Stimulated activated naive CD8-positive, alpha-beta T cell treated with anti-CD3 and anti-CD28 coated beads, Interleukin-15, Interleukin-2, amounts not matched to agents 100 ng/mL and 50 ng/mL, for 24 hours (primary cell): ENCODE data around the gene OR4E1.
"Not testable (repeated sequence)": the region's sequence is repeated elsewhere in the genome, so short reads cannot be mapped to it uniquely, and the experiment has no call there.

Experiments used
- H3K27ac Mint-ChIP-seq: one replicate; pipeline ENCODE4 v1.8.0; 2021; ENCODE audit warnings: mild to moderate bottlenecking, mixed read lengths
- H3K27me3 Mint-ChIP-seq: one replicate; pipeline ENCODE4 v1.8.0; 2021; ENCODE audit warnings: mixed read lengths
- H3K36me3 Mint-ChIP-seq: one replicate; pipeline ENCODE4 v1.8.0; 2021; ENCODE audit warnings: low read depth, mixed read lengths
- H3K4me1 Mint-ChIP-seq: one replicate; pipeline ENCODE4 v1.8.0; 2021; ENCODE audit warnings: low read depth, mixed read lengths
- H3K4me3 Mint-ChIP-seq: one replicate; pipeline ENCODE4 v1.8.0; 2021; ENCODE audit warnings: mild to moderate bottlenecking, mixed read lengths
- H3K9me3 Mint-ChIP-seq: one replicate; pipeline ENCODE4 v1.8.0; 2021; ENCODE audit warnings: mixed read lengths

OR4E1 gene

DNA sequence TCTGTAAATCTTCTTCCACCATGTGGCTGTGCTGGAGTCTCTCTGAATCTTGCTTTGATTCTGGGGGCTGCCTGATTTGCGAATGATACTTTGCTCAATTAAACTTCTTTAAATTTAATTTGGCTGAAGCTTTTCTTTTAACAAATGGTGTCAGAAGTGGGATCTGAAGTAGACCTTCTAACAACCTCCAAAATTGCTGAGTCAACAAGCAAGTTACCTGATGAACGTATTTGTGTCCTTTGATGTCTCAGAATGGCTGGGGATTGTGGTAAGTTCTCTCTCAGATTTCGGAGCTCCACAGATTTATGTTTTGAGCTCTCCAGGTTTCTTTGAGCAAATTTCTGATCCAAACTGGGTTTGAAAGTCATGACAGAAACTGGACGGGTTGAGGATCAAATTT lies 1.9 kb upstream of the OR4E1 start:
- Mint-ChIP-seq H3K9me3 (no peaks in the 10 kb centered on the region), H3K4me3 (no peak overlapping the region), H3K4me1 (no peaks in the 10 kb centered on the region), H3K27me3 (peaks cover 21% of the 10 kb centered on the region), H3K27ac (no peak overlapping the region), H3K36me3 (no peaks in the 10 kb centered on the region)

DNA sequence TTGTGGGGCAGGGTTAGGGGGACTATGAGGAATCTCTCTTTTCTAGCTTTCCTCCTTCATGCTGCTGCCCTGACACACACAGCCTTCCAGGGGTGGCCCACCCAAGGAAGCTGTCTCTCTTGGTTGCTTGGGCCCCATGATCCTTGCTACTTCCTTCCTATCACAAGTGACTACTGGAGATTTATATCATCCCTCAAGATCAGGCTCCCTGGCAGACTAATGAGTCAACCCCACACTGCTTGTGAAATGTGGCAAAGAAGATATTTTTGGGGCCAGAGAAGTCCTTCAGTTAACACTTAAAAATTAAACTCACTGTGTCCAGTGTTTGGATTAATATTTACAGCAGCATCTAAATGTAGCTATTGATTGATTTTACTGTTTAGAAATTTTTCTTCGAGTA lies 1.5 kb downstream of the OR4E1 start:
- Mint-ChIP-seq H3K4me1 (no peaks in the 10 kb centered on the region), H3K9me3 (no peaks in the 10 kb centered on the region), H3K4me3 (no peak overlapping the region), H3K27ac (no peak overlapping the region), H3K36me3 (no peaks in the 10 kb centered on the region), H3K27me3 (peaks cover 32% of the 10 kb centered on the region)

DNA sequence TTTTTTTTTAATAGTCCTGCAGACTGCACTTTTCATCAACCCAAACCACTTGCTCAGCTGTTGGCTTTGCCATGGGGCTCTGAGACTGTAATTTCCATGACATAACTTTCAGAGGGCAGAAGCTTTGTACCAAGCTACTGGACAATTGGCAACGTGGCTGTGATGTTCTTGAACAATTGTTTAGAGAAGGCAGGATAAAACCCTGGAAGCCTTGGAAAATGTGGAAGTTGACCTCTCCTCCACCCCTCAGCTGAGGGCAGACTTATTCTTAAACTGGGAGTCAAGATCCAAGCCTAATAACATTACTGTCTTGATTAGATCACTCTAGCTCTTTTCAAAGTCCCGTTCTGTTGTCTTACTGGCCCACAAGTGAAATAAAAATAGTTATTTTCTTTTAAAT lies 2.2 kb downstream of the OR4E1 start:
- H3K4me1 Mint-ChIP-seq, result no peaks in the 10 kb centered on the region
- no peak overlapping the region for H3K4me3 Mint-ChIP-seq
- H3K9me3 Mint-ChIP-seq, result no peaks in the 10 kb centered on the region
- H3K27ac Mint-ChIP-seq, result no peak overlapping the region
- H3K27me3 Mint-ChIP-seq, result peaks cover 32% of the 10 kb centered on the region
- no peaks in the 10 kb centered on the region for H3K36me3 Mint-ChIP-seq

DNA sequence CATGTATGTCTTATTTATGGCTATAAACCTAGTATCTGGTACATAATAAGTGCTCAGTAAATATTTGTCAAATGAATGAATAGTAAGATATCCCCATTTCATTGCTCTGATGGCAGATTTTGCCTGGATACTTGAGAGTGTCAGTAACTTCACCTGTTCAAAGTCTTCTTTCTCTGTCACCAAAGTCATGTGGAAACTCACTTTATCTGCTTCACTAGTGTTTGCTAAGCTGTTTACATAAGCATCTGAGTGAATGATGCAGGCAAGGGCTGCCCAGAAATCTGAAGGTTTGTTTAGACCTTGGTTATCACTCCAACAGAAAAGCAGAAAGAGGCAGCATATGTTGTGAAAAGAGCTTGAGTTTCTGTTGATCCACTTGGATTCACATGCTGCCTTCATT lies 4.3 kb downstream of the OR4E1 start:
- H3K36me3 Mint-ChIP-seq, result no peaks in the 10 kb centered on the region
- H3K27me3 Mint-ChIP-seq, result peaks cover 40% of the 10 kb centered on the region
- no peak overlapping the region for H3K4me3 Mint-ChIP-seq
- no peak overlapping the region for H3K27ac Mint-ChIP-seq
- H3K4me1 Mint-ChIP-seq, result no peaks in the 10 kb centered on the region
- H3K9me3 Mint-ChIP-seq, result peaks cover 2% of the 10 kb centered on the region

DNA sequence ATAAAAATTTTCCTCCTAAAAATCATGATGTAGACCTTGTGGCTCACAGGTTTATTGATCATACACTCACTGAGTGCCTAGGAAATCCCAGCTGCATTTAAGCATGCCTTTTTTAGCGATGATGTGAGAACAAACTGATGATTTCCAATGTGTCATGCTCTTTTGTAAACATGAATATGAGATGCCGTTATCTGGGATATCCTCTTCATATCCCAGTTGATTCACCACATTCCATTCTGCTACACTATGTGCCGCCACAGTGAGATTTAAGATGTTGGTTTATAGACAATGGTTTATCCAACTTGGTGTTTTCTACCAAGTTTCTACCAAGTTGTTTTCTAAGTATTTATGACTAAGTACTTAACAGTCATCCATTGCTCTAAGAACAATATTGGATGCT lies 5.2 kb downstream of the OR4E1 start:
- Mint-ChIP-seq H3K9me3 (peaks cover 3% of the 10 kb centered on the region), H3K27me3 (peaks cover 42% of the 10 kb centered on the region)

DNA sequence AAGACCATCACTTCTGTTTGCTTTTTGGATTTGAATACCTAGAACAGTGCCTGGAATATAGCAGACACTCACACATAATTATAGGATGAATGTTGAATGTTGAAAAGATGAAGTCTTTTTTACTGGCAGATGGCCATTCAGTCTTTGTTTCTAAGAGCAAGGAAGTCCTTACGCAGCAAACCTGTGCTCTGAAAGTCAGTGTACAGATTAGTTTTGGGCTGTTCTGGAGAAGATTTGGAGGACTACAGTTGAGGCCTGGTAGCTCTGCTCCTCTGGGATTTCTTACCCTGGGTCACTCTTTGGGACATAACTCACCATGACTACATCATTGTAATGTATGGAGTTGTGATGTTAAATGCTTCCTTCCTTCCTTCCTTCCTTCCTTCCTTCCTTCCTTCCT lies 16.6 kb downstream of the OR4E1 start:
- no peak overlapping the region for H3K27ac Mint-ChIP-seq
- H3K27me3 Mint-ChIP-seq, result peaks cover 7% of the 10 kb centered on the region
- H3K4me1 Mint-ChIP-seq, result no peaks in the 10 kb centered on the region
- no peak overlapping the region for H3K4me3 Mint-ChIP-seq
- H3K36me3 Mint-ChIP-seq, result no peaks in the 10 kb centered on the region
- no peaks in the 10 kb centered on the region for H3K9me3 Mint-ChIP-seq

More for the DNA sequence above, 5.2 kb downstream of the OR4E1 start:
- H3K4me1 Mint-ChIP-seq, result no peaks in the 10 kb centered on the region
- H3K27ac Mint-ChIP-seq, result no peak overlapping the region
- no peak overlapping the region for H3K4me3 Mint-ChIP-seq
- no peaks in the 10 kb centered on the region for H3K36me3 Mint-ChIP-seq

DNA sequence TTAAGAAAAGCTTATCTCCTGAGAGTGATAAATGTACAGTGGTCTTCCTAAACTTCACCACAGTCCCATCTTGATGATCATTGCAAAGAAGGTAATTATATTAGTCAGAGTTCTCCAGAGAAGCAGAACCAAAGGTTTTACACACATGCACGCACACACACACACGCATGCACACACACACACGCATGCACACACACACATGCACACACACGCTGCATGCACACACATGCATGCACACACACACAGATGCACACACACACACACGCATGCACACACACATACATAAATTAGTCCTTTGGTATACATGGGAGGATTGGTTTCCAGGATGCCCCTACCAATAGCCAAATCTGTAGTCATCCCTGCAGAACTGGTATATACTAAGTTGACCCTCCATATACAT lies 19.4 kb downstream of the OR4E1 start:
- no peaks in the 10 kb centered on the region for H3K4me1 Mint-ChIP-seq
- no peaks in the 10 kb centered on the region for H3K36me3 Mint-ChIP-seq
- no peak overlapping the region for H3K4me3 Mint-ChIP-seq
- no peaks in the 10 kb centered on the region for H3K9me3 Mint-ChIP-seq
- peaks cover 21% of the 10 kb centered on the region for H3K27me3 Mint-ChIP-seq
- no peak overlapping the region for H3K27ac Mint-ChIP-seq

DNA sequence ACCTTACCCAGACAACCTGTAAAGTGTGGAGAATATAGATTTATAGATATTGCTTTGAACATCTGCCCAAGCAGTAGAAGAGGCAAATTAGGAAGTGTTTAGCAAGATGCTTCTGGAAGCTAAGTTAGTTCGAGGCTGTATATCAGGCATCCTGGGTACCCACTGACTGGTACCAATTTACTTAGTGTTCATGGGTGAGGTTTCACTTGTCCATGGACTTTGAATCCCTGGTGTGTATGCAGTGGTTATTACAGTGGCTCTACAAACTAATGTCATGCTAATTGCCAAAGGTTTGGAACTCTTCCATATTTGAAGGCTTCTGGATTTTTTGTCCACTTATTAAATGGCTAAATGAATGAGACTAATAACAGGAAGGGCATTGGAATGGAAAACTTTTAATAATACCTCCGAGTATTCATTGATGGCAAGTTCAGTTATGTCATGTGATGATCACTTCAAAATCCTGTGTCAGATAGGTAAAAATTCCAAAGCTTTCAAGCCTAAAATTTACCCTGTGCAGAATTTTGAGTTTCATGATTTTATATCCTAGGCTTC lies 20.2 kb downstream of the OR4E1 start, which contains the start of gene OR4E2:
OR4E2 (plus strand) TSS at position 505 of the 555 bp plus-strand sequence. CDS start 11,248 bp downstream, outside the sequence.
- Mint-ChIP-seq H3K27ac (no peak within 1 kb of the TSS), H3K4me3 (no peak within 1 kb of the TSS), H3K4me1 (no peaks in the 10 kb centered on the region), H3K9me3 (no peaks in the 10 kb centered on the region), H3K27me3 (peaks cover 20% of the 10 kb centered on the region), H3K36me3 (no peaks in the 10 kb centered on the region)

DNA sequence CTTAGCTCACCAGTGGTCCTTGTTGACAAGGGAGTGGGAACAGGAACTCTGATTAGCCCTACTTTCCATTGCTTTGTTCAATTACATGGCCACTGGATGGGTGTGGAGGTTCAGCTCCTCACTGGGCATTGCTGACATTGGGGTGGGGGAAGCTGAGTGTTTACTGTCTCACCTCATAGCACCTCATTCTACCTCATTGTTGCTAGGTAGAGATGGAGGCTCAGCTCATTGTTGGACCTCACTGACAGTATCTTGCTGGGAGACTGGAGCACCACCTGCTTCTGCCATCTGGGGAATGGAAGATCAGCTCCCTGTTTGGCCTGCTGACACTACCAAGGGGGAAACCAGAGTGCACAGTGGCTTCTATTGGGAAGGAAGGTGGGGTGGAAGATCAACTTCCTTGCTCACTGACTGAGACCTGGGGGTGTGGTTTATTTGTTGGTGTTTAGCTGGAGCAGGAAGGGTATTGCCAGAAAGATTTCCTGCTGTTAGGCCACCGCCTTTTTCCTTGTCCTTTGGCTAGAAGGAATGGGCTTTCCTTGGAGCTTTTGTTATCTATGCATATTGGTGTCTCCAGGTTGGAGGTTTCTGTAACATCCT lies 21.3 kb downstream of the OR4E1 start:
- Mint-ChIP-seq H3K27me3 (peaks cover 23% of the 10 kb centered on the region), H3K36me3 (no peaks in the 10 kb centered on the region), H3K4me3 (no peak overlapping the region), H3K27ac (no peak overlapping the region), H3K9me3 (no peaks in the 10 kb centered on the region), H3K4me1 (no peaks in the 10 kb centered on the region)

DNA sequence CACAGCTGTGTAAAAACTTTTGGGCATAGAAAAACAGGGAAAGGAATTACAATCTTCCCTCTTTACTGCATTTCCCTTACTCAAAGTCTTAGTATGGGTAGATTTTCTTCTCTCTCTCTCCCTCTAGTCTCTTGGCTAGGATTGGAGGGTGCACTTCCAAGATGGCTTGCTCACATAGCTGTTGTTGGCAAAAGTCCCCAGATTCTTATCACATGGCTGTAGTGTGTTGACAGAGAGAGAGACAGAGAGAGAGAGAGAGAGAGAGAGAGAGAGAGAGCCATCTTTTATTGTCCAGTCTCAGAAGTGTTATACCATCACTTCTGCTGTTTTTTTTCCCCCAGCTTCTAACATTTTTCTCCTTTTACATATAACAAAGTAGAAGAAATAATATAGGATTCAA lies 26.2 kb downstream of the OR4E1 start:
- no peak overlapping the region for H3K27ac Mint-ChIP-seq
- no peak overlapping the region for H3K4me3 Mint-ChIP-seq
- H3K36me3 Mint-ChIP-seq, result no peaks in the 10 kb centered on the region
- H3K9me3 Mint-ChIP-seq, result no peaks in the 10 kb centered on the region
- H3K4me1 Mint-ChIP-seq, result no peaks in the 10 kb centered on the region
- peaks cover 30% of the 10 kb centered on the region for H3K27me3 Mint-ChIP-seq

DNA sequence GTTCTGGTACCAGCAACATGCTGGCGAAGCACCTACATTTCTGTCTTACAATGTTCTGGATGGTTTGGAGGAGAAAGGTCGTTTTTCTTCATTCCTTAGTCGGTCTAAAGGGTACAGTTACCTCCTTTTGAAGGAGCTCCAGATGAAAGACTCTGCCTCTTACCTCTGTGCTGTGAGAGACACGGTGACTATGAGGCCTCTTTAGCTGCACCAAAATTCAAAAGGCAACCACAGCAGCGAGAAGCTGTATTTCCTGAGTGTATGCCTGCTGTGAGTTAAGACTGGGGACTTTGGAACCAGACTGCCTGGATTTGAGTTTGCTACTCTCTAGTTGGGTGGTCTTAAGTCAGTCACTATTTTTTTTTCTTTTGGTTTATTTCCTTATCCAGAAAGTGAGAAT lies 30.2 kb downstream of the OR4E1 start:
- Mint-ChIP-seq H3K4me3 (peak overlapping the region; percentile 73), H3K9me3 (no peaks in the 10 kb centered on the region), H3K27ac (no peak overlapping the region), H3K4me1 (no peaks in the 10 kb centered on the region), H3K27me3 (peaks cover 15% of the 10 kb centered on the region), H3K36me3 (no peaks in the 10 kb centered on the region)

DNA sequence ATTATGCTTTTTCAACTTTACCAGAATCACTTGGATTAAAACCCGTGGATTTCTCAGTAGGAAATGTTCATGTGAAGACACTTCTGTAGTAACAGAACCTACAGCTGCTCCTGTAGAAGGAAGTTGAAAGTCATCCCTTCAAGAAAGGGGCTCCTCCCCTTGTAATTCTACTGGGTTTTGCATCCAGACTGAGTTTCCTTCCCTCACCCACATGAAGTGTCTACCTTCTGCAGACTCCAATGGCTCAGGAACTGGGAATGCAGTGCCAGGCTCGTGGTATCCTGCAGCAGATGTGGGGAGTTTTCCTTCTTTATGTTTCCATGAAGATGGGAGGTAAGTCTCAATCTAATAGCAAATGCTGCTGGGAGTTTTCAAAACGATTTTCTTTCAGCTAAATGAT lies 30.9 kb downstream of the OR4E1 start:
- H3K9me3 Mint-ChIP-seq, result no peaks in the 10 kb centered on the region
- peak overlapping the region; percentile 73 for H3K4me3 Mint-ChIP-seq
- peaks cover 11% of the 10 kb centered on the region for H3K27me3 Mint-ChIP-seq
- H3K27ac Mint-ChIP-seq, result peak overlapping the region; percentile 31
- no peaks in the 10 kb centered on the region for H3K4me1 Mint-ChIP-seq
- no peaks in the 10 kb centered on the region for H3K36me3 Mint-ChIP-seq

DNA sequence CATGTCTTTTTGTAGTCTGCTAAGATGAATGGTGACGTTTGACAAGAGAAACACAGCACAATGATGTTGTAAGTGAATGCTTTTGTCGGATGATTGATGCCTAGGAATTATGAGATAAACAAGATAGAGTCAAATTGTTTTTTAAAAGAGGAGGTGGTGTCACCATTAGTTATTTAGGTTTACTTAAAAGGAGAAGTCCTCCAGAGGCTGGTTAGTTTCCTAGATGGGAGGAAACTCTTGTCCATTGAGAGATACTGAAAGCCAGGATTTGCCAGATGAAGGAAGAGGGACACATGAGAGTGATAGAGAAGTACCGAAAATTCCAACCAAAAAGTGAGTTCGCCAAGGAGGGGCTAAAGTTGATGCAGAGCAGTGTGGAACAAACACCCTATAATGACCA lies 38.8 kb downstream of the OR4E1 start, which contains the start of gene OR10G2:
OR10G2 (minus strand) TSS at position 101 of the 400 bp plus-strand sequence; CDS start at position 3, 98 bp downstream.
- H3K9me3 Mint-ChIP-seq, result peaks cover 7% of the 10 kb centered on the region
- H3K4me3 Mint-ChIP-seq, result no peak within 1 kb of the TSS
- no peaks in the 10 kb centered on the region for H3K4me1 Mint-ChIP-seq
- H3K27ac Mint-ChIP-seq, result no peak within 1 kb of the TSS
- peaks cover 7% of the 10 kb centered on the region for H3K27me3 Mint-ChIP-seq
- no peaks in the 10 kb centered on the region for H3K36me3 Mint-ChIP-seq

DNA sequence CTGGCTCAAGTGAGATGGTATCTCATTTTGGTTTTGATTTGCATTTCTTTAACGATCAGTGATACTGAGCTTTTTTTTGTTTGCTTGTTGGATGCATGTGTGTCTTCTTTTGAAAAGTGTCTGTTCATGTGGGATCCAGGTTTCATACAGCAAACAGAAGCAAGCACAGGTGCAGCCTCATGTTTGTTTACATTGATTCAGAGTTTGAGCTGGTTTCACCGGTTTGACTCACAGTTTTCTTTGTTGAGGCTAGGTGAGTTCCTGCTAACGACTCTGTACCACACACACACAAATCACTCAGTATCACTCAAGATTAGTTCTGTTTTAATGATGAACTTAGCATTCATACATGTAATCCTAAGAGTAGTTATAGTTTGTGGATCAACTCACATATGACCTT lies 42.5 kb downstream of the OR4E1 start:
- Mint-ChIP-seq H3K4me3 (no peak overlapping the region), H3K27ac (no peak overlapping the region), H3K4me1 (no peaks in the 10 kb centered on the region), H3K9me3 (peaks cover 7% of the 10 kb centered on the region), H3K36me3 (no peaks in the 10 kb centered on the region), H3K27me3 (peaks cover 7% of the 10 kb centered on the region)

DNA sequence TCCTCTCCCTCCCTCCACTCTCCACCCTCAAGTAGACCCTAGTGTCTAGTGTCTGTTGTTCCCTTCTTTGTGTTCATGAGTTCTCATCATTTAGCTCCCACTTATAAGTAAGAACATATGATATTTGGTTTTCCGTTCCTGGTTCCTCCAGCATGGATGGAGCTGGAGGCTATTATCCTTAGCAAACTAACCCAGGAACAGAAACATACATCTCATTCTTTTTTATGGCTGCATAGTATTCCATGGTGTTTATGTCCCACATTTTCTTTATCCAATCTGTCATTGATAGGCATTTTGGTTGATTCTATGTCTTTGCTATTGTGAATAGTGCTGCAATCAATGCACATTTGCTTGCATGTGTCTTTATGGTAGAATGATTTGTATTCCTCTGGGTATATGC lies 43.1 kb downstream of the OR4E1 start:
- H3K9me3 Mint-ChIP-seq, H3K27ac Mint-ChIP-seq, H3K4me3 Mint-ChIP-seq, H3K4me1 Mint-ChIP-seq, H3K36me3 Mint-ChIP-seq: not testable (repeated sequence)
- peaks cover 11% of the 10 kb centered on the region for H3K27me3 Mint-ChIP-seq
